Caki2 (cell line): ENCODE data around the gene OBP2A. TPM values are rescaled to one million over a fixed set of nuclear protein-coding genes. Genes with fewer than 3 reads are reported as not detected.
"Not testable (repeated sequence)": the region's sequence is repeated elsewhere in the genome, so short reads cannot be mapped to it uniquely, and the experiment has no call there.

Experiments used
- DNase-seq: peaks from one replicate; pipeline ENCODE4 v3.0.0-alpha.2; 2015; ENCODE audit warnings: low read depth
- in situ Hi-C: cut with HindIII; loops from 2 replicates; pipeline ENCODE4 v1.10.0; 2016; ENCODE audit warnings: low sequenced_read_pairs, low pct_unique_long_range_greater_than_20kb, mixed read lengths
- total RNA-seq: library from RNA; depleted of rRNA; stranded (reverse); fragments of >200 nt; shearing (Covaris generic); gene quantifications from 2 replicates; pipeline ENCODE4 v1.2.3, GENCODE V29; 2014; ENCODE audit warnings: low replicate concordance; rRNA removed

OBP2A gene, protein sequence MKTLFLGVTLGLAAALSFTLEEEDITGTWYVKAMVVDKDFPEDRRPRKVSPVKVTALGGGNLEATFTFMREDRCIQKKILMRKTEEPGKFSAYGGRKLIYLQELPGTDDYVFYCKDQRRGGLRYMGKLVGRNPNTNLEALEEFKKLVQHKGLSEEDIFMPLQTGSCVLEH
- not detected in 2 replicates for total RNA-seq

DNA sequence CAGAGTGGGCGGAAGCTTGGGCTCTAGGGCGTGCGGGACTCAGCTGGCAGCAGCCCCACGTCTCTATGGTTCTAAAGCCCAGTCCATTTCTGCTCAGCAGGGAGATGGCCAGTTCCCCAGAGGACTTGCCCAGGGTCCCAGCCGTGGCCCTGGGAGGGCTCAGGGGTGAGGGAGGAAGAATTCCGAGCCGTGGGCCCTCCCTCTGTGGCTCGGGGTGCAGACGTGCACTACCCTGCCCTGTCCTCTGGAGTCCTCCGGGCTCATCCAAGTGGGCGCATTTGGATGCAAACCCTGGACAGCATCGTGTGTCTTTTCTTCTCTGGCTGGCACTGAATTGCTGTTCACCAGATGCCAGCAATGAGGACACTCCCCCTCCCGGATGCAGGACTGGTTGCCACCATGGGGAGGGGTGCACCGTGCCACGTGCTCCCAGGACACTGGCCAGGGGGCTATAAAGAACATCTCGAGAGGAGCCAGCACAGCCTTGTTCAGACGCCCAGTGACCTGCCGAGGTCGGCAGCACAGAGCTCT is at the start of gene OBP2A:
TSS of gene OBP2A (plus strand) at position 481 of the 531 bp plus-strand sequence. CDS start 55 bp downstream, outside the sequence.
- DNase-seq, in situ Hi-C loops: not testable (repeated sequence)

GRCh38 chr9:135498381-135499126 is 47.4 kb upstream of the OBP2A start:
- DNase-seq: no peak
- in situ Hi-C loops: no loop called here

- DNase-seq: peak; percentile 82
- in situ Hi-C loops: no loop called here
These were observed 46.4 kb upstream of the OBP2A start for GRCh38 chr9:135499326-135500070.

DNA sequence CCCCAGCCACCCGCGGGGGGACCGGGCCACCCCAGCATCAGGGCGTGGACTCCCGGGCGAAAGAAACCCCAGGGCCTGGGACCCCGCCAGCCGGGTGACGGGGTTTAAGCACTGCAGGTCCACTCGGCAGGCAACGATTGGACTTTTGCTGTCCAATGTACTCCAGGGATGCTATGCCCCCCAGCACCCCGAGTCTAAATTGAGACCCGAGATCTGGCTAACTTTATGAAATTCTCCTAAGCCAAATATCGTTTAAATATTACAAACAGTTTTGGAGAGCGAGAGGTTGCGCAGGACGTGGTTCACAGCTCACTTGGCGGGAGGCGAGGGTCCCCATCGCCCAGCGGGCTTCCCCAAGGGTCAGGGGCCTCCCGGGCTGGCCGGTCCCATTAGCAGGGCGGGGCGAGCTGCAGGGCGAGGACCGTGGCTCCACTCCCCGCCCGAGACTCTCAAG is 45.8 kb upstream of the OBP2A start:
- DNase-seq: no peak
- in situ Hi-C loops: no loop called here

- in situ Hi-C loops: no loop called here
- peak; percentile 82 for DNase-seq
These were observed 45.2 kb upstream of the OBP2A start, which contains the start of gene MRPS2 for GRCh38 chr9:135500525-135501260. TSS of gene MRPS2 (plus strand) at chr9:135500682. CDS start at chr9:135500711, 29 bp downstream.

- no peak for DNase-seq
- in situ Hi-C loops: no loop called here
These were observed 44.4 kb upstream of the OBP2A start for GRCh38 chr9:135501261-135502167.

- in situ Hi-C loops: no loop called here
- no peak for DNase-seq
These were observed 43.6 kb upstream of the OBP2A start for GRCh38 chr9:135502168-135502872.

GRCh38 chr9:135502873-135503321 is 43.0 kb upstream of the OBP2A start:
- in situ Hi-C loops: no loop called here
- no peak for DNase-seq

DNA sequence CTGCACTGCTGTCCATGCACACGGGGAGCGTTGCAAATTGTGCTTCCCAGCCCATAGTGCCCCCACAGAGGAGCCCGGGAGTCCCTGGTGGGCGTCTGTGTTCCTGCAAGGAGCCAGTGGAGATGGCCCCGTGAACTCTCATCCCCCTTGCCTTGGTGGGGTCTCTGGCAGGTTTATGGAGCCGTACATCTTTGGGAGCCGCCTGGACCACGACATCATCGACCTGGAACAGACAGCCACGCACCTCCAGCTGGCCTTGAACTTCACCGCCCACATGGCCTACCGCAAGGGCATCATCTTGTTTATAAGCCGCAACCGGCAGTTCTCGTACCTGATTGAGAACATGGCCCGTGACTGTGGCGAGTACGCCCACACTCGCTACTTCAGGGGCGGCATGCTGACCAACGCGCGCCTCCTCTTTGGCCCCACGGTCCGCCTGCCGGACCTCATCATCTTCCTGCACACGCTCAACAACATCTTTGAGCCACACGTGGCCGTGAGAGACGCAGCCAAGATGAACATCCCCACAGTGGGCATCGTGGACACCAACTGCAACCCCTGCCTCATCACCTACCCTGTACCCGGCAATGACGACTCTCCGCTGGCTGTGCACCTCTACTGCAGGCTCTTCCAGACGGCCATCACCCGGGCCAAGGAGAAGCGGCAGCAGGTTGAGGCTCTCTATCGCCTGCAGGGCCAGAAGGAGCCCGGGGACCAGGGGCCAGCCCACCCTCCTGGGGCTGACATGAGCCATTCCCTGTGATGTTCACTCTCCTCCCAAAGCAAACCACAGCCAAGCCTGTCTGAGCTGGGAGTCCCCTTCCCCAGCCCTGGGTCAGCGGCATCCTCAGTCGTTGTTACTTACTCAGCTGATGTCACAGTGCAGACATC is 42.3 kb upstream of the OBP2A start:
- in situ Hi-C loops: no loop called here
- no peak for DNase-seq

DNA sequence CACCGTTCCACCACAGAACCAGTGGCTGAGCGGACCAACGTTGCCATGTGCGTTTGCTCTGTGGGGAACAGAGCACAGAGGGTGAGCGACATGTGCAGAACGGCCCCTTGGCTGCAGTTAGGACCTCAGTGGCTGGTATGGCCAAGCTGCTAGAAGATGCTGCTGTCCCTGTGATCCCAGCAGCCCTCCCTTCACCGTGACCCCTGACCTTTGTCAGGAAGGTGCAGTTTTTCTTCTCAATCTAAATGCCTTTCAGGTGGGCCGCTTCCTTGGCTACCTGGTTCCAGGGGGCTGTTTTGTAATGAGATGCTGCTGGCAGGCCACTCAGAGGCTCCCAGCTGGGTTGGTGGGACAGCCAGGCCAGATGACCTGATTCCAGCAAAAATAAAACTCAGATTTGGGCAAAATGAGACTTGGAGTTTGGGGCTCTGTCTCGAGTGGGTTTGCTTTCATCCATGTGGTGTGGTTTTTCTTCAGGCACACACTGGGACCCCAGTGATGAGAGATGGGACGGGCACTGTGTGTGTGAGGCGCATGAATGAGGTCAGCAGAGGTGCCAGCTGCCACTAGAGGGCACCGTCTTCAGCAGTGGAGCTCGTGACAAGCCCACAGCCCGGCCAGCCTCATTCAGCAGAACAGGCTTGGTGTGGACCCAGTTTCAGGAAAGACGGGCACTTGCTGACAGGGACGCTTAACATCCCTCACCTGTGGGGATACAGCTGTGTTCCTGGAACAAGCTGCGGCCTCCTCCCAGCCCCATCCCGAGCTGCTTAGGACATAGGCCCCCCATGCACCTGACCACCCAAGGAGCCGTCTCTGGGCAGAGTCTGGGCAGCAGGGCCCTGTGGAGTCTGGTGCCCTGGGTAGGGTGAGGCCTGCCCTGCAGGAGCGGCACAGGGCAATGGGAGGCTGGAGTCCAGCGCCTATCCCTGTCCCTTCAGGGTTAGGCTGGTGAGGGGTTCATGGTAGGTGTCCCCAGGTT is 41.4 kb upstream of the OBP2A start:
- in situ Hi-C loops: no loop called here
- DNase-seq: no peak

DNA sequence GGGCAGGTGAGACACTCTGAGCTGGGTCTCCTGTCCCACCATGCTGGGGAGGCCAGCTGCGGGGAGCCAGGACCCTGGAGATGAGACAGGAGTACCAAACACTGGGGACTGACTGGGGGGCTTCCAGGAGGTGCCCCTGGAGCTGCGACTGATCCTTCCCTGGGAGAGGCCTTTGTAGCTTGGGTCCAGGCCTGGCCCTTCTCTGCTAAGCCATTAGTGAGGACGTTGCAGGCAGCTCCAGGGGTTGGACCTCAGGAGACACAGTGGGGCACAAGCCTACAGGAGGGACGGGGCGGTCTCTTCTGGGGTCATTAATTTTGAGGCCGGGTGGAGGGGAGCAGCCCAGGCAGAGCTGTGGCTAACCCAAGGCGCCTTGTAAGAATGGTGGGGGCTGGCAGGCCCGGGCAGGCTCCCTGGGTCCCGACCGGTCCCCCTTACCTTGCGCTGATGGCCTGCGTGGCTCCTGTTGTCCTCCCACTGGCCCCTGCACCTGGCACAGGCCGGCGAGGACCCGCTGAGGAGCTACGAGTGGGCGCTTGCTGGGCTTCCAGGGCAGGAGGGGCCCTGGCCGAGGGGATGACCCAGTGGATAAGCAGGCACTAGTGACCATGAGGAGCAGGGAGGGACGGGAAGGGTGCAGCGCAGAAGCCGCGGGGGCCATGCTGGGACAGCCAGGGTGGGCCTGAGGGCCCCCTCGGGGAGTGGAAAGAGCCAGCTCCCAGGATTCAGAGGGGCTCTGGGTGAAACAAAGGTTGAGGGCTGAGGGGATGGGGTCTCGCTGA is 40.3 kb upstream of the OBP2A start:
- in situ Hi-C loops: no loop called here
- DNase-seq: no peak

DNA sequence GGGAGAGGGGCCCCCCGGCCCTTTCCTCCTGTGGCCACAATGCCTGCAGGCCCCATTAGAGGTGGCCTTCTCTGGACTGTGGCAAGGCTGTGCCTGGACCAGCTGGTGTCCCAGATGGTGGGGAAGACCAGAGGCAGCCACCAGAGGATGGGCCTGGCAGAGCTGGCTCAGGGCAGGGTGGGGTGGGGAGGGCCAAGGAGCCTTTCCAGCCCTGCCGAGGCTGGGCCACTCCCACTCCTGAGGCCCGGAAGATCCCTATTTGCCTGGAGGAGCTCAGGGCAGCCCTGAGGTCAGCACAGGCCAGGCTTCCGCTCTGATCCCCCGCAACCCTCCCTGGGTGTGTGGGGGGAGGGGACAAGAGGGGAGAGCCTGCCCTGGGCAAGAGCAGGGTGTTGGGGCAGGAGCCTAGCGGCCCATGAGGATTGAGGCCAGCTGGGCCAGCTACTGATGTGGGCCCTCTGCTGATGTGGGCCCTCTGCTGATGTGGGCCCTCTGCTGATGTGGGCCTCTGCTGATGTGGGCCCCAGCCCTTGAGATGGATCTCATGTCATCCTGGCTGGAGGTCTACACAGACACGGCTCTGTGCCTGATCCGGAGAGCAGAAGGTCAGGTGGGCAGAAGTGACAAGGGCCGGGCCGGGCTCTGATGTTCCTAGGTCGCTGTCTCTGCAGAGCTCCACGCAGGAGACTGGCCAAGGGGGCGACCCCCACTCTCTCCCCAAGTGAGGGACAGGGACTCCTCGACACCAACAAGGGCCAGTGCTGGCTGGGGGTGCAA is 39.4 kb upstream of the OBP2A start:
- DNase-seq: no peak
- in situ Hi-C loops: no loop called here
